CD4-positive, alpha-beta T cell treated with Interferon alpha-2 for 1 hour (primary cell): ENCODE data around the gene ITGB7.
"Not testable (repeated sequence)": the region's sequence is repeated elsewhere in the genome, so short reads cannot be mapped to it uniquely, and the experiment has no call there.

Experiments used
- DNase-seq, 2 donors: peaks; one replicate each; pipeline ENCODE4 v3.0.0-alpha.2; 2020 to 2022

The ITGB7 gene

DNA sequence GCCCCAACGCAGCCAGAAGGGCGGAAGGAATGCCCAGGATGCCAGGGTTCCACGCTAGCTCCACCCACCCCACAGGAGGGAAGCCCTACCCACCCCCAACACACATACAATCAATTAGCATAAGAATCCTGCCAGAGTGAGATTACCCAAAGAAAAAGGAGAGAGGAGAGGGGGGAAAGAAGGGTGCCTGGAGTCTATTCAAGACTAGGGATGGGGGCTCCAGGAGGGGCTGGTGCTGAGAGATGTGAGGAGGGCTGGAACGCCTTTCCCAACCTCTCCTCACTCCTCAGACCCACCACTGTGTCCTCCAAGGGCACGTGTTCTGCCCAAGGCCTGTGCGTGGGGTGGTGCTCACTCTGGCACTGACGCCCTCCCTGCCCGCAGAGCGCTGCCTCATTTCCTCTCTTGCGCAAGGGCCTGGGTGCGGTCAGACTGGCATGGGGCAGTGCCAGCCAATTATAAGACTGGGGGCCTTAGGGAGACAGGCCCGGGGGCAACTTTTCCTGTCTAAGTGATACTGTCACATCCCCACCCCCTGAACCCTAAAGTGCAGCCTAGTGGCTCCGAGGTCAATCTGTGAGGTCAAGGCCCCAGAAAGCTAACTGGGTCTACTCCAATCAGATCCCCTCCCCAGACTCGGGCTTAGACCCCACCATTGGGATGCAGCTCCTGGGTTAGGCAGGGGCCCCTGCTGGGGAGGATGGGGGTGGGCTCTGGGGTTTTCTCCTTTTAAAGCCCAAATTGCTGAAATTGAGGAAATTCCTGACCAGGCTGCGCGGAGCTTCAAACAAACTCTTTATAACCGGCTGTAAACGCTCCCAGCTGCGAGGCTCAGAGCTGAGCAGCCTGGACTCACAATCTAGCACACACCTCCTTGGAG, 10.2 kb upstream of the ITGB7 start:
- peak; percentile 48 to 62 for DNase-seq

DNA sequence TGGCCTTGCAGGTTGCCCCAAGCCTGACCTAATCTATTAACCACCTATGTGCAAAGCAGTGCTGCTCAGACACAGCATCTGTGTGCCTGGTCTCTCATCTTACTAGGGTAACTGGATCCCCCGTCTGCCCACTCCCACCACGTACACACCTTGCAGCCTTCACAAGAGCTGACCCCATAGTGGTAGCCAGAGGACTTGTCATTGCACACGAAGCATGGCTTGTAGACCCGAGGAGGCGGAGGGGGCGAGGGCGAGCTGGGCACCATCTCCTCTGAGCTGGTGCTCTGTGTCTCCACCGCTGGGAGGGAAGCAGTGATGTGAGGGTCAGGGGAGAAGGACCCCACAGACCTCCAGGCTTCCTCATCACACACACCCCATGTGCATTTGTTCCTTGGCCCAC, 8.4 kb upstream of the ITGB7 start:
- DNase-seq: no peak

GRCh38 chr12:53214687-53215455, 7.8 kb upstream of the ITGB7 start:
- DNase-seq: no peak

- no peak for DNase-seq
Observed at GRCh38 chr12:53214221-53214620, 7.2 kb upstream of the ITGB7 start.

GRCh38 chr12:53213348-53213747, 6.3 kb upstream of the ITGB7 start:
- peak; percentile 79 to 86 for DNase-seq

GRCh38 chr12:53212931-53213330, 5.9 kb upstream of the ITGB7 start:
- no peak for DNase-seq

- no peak for DNase-seq
Observed at GRCh38 chr12:53211476-53212381, 4.7 kb upstream of the ITGB7 start.

- no peak for DNase-seq
Observed at GRCh38 chr12:53210843-53211242, 3.8 kb upstream of the ITGB7 start.

DNA sequence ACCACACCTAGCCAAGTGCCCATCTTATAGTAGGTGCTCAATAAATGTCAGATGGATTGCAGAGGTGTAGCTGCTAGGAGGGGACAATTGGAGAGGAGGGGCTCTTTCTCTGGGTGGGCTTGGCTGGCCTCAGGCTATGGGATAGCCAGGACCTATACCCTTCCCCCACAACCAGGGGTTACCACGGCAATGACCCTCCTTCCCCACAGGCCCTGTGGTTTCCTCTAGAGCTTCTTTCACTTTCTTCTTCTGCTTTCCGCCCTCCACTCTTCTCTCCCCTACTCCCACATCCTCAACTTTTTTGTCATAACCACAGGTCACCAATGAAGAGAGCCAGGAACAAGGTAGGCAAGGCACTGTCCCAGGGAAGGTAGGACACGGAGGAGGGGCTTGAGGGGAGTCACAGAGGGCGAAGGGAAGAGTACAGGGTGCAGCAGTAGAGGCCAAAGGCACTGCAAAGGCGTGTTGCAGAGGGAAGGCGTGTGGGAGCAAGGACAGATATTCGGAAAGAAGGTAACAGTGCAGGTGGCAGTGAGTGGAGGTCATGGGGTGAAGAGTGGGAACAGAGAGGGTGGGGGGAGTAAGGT, 1.9 kb upstream of the ITGB7 start:
- peak in 1 of 2 donors; percentile 53 for DNase-seq

- no peak for DNase-seq
Observed at GRCh38 chr12:53208435-53208834, 1.4 kb upstream of the ITGB7 start.

DNA sequence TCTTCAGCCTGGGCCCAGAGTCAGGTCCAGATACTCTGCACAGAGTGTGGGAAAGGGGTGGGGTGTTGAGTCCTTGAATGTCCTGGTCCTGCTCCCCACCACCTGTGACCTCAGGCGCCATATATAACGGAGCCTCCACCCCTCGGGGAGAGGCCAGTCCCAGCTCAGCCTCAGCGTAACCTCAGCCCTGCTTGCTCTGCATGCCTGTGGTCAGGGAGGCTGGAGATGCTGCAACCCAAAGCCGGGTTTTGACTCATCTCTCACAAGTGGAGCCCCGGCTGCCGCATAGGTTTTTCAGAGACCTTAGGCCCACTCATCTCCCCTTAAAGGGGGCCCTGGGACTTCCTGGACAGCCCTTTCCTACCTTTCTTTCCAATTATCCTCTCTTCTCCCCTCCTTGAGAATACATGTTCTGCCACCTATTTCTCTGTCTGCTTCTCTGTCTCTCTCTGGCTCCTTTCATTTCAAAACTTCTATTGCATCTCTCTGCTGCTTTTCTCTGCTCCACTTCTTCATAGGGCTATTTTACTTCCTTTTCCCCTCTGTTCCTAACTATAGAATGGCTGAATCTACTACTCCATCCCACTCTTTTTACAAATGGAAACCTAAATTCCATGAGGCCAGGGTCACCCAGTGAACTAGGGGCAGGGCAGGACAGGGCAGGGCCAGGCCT, 1.2 kb downstream of the ITGB7 start:
- peak; percentile 34 to 60 for DNase-seq

DNA sequence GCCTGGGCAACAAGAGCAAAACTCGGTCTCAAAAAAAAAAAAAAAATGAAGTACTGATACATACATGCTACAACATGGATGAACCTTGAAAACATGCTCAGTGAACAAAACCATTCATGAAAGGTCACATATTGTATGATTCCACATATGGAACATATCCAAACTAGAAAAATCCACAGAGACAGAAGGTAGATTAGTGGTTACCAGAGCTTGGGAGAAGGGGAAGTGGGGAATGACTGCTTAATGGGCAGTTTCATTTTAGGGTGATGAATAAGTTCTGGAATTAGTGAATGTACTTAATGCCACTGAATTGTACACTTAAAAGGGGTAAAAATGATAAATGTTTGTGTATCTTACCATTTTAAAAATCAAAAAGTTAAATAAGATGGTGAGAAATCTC, 2.7 kb downstream of the ITGB7 start:
- no peak for DNase-seq

GRCh38 chr12:53202316-53202715, 4.7 kb downstream of the ITGB7 start:
- not testable (repeated sequence) for DNase-seq

GRCh38 chr12:53201639-53202038, 5.4 kb downstream of the ITGB7 start:
- DNase-seq: no peak

GRCh38 chr12:53201177-53201541, 5.9 kb downstream of the ITGB7 start:
- DNase-seq: no peak

GRCh38 chr12:53200458-53201176, 6.4 kb downstream of the ITGB7 start:
- peak in 1 of 2 donors; percentile 28 for DNase-seq

GRCh38 chr12:53200107-53200457, 7.0 kb downstream of the ITGB7 start:
- no peak for DNase-seq

- no peak for DNase-seq
Observed at GRCh38 chr12:53199700-53200099, 7.4 kb downstream of the ITGB7 start.

DNA sequence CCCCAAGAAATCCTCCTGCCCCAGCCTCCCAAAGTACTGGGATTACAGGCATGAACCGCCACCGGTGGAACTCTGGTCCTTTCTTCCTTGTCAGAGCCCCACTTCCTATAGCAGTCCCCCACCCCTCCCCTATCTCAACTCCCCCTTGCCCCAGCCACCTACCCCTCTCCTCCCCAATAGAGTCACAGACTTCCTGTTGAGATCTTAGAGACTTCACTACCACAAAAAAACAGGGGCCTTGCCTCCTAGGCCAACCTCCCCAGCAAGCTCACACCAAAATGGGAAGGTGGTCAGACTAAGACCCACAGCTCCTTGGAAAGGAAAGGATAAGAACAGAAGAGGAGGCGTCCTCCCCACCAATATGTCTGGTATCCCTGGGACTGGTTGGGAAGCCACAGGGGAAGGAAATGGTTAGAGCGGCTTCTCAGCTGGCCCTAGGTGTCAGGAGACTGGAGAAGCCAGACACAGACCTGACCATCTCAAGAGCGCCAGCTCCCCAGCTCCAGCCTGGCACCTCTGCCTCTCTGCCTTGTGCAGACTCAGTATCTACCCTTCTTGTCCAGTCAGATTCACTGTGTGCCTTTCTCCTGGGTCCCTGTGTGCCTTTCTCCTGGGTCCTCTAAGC, 8.5 kb downstream of the ITGB7 start:
- DNase-seq: peak in 1 of 2 donors; percentile 50

GRCh38 chr12:53197011-53197640, 9.9 kb downstream of the ITGB7 start:
- DNase-seq: no peak
